ENCODE data around the gene MICOS13.

MICOS13 gene

GRCh38 chr19:5680437-5681368 lies at the start of gene MICOS13, which contains the start of gene HSD11B1L (continued):
- no peak for TF ChIP-seq ZNF549 (tag by site-specific recombination; IDR thresholded peaks at IDR 0.05)
- TF ChIP-seq CTCF (tag by site-specific recombination; IDR thresholded peaks at IDR 0.05) = 0 out of 2 replicates have a peak, but pooled peaks have one; percentile 2
- 0 out of 2 replicates have a peak, but pooled peaks have one; percentile 11 for TF ChIP-seq ZNF560 (tag by site-specific recombination; IDR thresholded peaks at IDR 0.05; ENCODE audit: borderline replicate concordance)
- no peak for TF ChIP-seq ZNF211 (tag by site-specific recombination; IDR thresholded peaks at IDR 0.05; ENCODE audit: low read depth)
- TF ChIP-seq ZNF76 (tag by site-specific recombination; IDR thresholded peaks at IDR 0.05; ENCODE audit: borderline replicate concordance, low read depth) = peak; percentile 100
- peak; percentile 96 for TF ChIP-seq ZBTB11 (tag by site-specific recombination; conservative IDR thresholded peaks at IDR 0.05; ENCODE audit: low read depth)
- peak; percentile 79 for TF ChIP-seq ZBTB26 (tag by site-specific recombination; optimal IDR thresholded peaks at IDR 0.05)
- no peak for TF ChIP-seq OVOL3 (tag by site-specific recombination; IDR thresholded peaks at IDR 0.05)
- TF ChIP-seq ZNF248 (tag by site-specific recombination; IDR thresholded peaks at IDR 0.05) = no peak
- no peak for TF ChIP-seq ZNF184 (tag by site-specific recombination; IDR thresholded peaks at IDR 0.05)
- no peak for TF ChIP-seq ZNF391 (tag by site-specific recombination; IDR thresholded peaks at IDR 0.05; ENCODE audit: borderline replicate concordance, low read depth)
- TF ChIP-seq ZNF19 (tag by site-specific recombination; IDR thresholded peaks at IDR 0.05; ENCODE audit: low read depth) = no peak
- TF ChIP-seq ZSCAN23 (tag by site-specific recombination; IDR thresholded peaks at IDR 0.05) = peak; percentile 29; the same call in 1 of the 2 replicates
- no peak for TF ChIP-seq ZNF26 (tag by site-specific recombination; IDR thresholded peaks at IDR 0.05)
- TF ChIP-seq SCRT2 (tag by site-specific recombination; IDR thresholded peaks at IDR 0.05) = peak; percentile 39; the same call in 1 of the 2 replicates
- no peak for TF ChIP-seq ZNF433 (tag by site-specific recombination; IDR thresholded peaks at IDR 0.05; ENCODE audit: low read depth)
- peak; percentile 91 for TF ChIP-seq YY1 (tag by site-specific recombination; IDR thresholded peaks at IDR 0.05)
- no peak for TF ChIP-seq ZNF362 (tag by site-specific recombination; IDR thresholded peaks at IDR 0.05)
- TF ChIP-seq ZBTB8A (tag by site-specific recombination; IDR thresholded peaks at IDR 0.05) = peak; percentile 96
- no peak for TF ChIP-seq ZNF114 (tag by site-specific recombination; IDR thresholded peaks at IDR 0.05)
- TF ChIP-seq PRDM2 (tag by site-specific recombination; IDR thresholded peaks at IDR 0.05; ENCODE audit: borderline replicate concordance) = no peak
- TF ChIP-seq ZNF223 (tag by site-specific recombination; IDR thresholded peaks at IDR 0.05) = no peak
- peak; percentile 84 for TF ChIP-seq KLF8 (tag by site-specific recombination; IDR thresholded peaks at IDR 0.05)

Data from HEK293 (cell line).